Muscle layer of duodenum (tissue), 2 donors: ENCODE measurements around the gene EMC6.

Experiments used
- H3K27ac ChIP-seq: one replicate; pipeline ENCODE4 v1.7.0; 2013; ENCODE audit warnings: mild to moderate bottlenecking, low read length
- H3K27me3 ChIP-seq: one replicate; pipeline ENCODE4 v1.7.0; 2013; ENCODE audit warnings: low read depth, mild to moderate bottlenecking, control low read depth, low read length
- H3K36me3 ChIP-seq, 2 donors: one replicate each; pipeline ENCODE4 v1.7.0; 2013; ENCODE audit warnings: low read length in 2 of 2, control low read depth in 1 of 2, mild to moderate bottlenecking in 1 of 2; ENCODE audit not compliant: insufficient read depth in 2 of 2, control insufficient read depth in 1 of 2
- H3K4me1 ChIP-seq, 2 donors: one replicate each; pipeline ENCODE4 v1.7.0; 2013; ENCODE audit warnings: low read length in 2 of 2, mild to moderate bottlenecking in 2 of 2, control low read depth in 1 of 2, moderate library complexity in 1 of 2; ENCODE audit not compliant: insufficient read depth in 2 of 2, control insufficient read depth in 1 of 2
- H3K4me3 ChIP-seq, 2 donors: one replicate each; pipeline ENCODE4 v1.7.0; 2013; ENCODE audit warnings: low read length in 2 of 2, low read depth in 1 of 2, mild to moderate bottlenecking in 1 of 2
- H3K9me3 ChIP-seq, 2 donors: one replicate each; pipeline ENCODE4 v1.7.0; 2013; ENCODE audit warnings: low read length in 2 of 2, control low read depth in 1 of 2, mild to moderate bottlenecking in 1 of 2; ENCODE audit not compliant: control insufficient read depth in 1 of 2
- donor health status: healthy.

The EMC6 gene

GRCh38 chr17:3718201-3718600, 49.6 kb downstream of the EMC6 start:
- no peak overlapping the region for H3K27ac ChIP-seq
- H3K36me3 ChIP-seq, result peaks cover 35 to 50% of the 10 kb centered on the region in 2 donors

GRCh38 chr17:3719265-3719664, 50.7 kb downstream of the EMC6 start:
- H3K9me3 ChIP-seq, result no peaks in the 10 kb centered on the region

More at GRCh38 chr17:3718201-3718600, 49.6 kb downstream of the EMC6 start:
- Histone ChIP-seq H3K4me3 (no peak overlapping the region), H3K27me3 (no peaks in the 10 kb centered on the region), H3K4me1 (peaks cover 12 to 14% of the 10 kb centered on the region in 2 donors), H3K9me3 (no peaks in the 10 kb centered on the region)

More at GRCh38 chr17:3719265-3719664, 50.7 kb downstream of the EMC6 start:
- Histone ChIP-seq H3K36me3 (peaks cover 34 to 48% of the 10 kb centered on the region in 2 donors), H3K4me1 (peaks cover 12 to 17% of the 10 kb centered on the region in 2 donors), H3K4me3 (no peak overlapping the region), H3K27ac (no peak overlapping the region), H3K27me3 (no peaks in the 10 kb centered on the region)
